GM19395 (cell line): ENCODE results near the gene TPGS2.

ENCODE experiments used
- ATAC-seq: cut with Tn5 transposase; IDR thresholded peaks from one replicate; pipeline ENCODE4 v1.9.1; 2021; ENCODE audit warnings: mild to moderate bottlenecking, moderate library complexity; ENCODE audit not compliant: unreplicated experiment

The TPGS2 gene

DNA sequence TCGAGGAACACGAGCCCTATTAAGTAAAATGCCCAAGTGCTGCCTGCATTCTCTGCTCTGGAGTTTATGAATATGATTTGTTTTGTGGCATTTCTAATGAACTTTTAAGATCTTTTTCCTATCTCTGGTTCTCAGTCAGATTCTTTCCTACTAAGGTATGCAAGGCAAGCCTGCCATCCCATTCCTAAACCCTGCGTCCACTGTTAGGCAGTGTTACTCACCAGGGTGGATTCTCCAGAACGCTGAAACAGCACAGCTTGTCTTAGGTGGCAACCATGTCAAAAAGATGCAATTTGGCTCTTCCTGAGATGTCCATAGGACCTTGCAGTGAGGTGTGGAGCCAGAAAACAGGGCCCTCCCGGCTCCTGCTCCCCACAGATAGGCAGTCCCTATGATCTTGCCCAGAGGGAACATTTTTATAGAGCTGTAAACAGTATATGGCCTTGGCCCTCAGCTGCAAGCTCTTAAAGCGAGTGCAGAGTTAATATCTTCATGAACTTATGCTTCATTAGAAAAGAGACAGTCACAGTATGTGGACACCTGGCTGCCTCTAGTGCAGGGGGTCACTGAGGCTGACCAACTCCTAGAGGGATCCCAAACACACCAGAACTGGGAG lies 84.4 kb downstream of the TPGS2 start:
- ATAC-seq: no peak
